ENCODE measurements around the gene FFAR3.
"Not testable (repeated sequence)": the region's sequence is repeated elsewhere in the genome, so short reads cannot be mapped to it uniquely, and the experiment has no call there.

Gene FFAR3

DNA sequence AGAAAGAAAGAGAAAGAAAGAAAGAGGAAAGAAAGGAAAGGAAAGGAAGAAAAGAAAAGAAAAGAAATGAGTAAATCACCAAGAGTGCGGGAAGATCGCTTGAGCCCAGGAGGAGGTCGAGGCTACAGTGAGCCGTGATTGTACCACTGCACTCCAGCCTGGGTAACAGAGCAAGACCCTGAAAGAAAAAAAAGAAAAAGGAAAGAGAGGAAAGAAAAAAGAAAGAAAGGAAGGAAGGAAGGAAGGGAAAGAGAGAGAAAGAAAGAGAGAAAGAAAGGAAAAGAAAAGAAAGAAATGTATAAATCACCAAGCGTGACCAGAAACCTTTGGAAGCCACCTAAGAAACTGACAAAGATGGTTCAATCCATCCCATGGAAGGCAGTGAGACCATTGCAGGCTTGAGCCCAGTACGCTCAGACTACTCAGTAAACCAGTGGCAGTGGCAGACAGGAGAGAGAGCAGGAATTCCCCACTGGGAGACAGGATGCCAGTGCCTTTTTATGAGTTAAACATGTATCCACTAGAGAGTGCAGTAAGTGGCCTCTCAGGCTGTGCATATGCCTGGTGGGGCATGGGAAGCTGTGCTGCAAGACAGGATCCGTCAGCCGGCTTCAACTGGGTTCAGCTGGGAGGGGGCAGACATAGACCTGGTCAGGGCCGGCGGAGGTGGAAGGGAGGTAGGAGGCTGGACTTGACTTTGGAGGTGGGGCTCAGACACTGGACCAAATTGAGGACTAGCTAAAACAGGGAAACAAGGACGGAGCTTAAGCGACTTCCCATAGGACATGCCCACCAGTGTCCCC lies 17.4 kb downstream of the FFAR3 start:
- no peaks in the 10 kb centered on the region for H3K79me2 ChIP-seq (ENCODE audit: insufficient read depth, low read length)
- H4K20me1 ChIP-seq (ENCODE audit: insufficient read depth, low read length): no peaks in the 10 kb centered on the region
- H3K36me3 ChIP-seq (ENCODE audit: insufficient read depth, low read length): no peaks in the 10 kb centered on the region
- no peak overlapping the region for H2AFZ ChIP-seq (ENCODE audit: low read depth, low read length)
- H3K27me3 ChIP-seq (ENCODE audit: insufficient read depth, low read length, poor library complexity): no peaks in the 10 kb centered on the region
- DNase-seq (no peak), ATAC-seq (ENCODE audit: insufficient read depth, low read depth) (no peak)
- no peak overlapping the region for H3K4me2 ChIP-seq (ENCODE audit: insufficient read depth, low read length)
- H3K27ac ChIP-seq (ENCODE audit: low read length): no peak overlapping the region
- no peak for TF ChIP-seq EZH2 (IDR thresholded peaks at IDR 0.05; ENCODE audit: borderline replicate concordance, low read depth, low read length, severe bottlenecking)
- TF ChIP-seq, protein P1, sequence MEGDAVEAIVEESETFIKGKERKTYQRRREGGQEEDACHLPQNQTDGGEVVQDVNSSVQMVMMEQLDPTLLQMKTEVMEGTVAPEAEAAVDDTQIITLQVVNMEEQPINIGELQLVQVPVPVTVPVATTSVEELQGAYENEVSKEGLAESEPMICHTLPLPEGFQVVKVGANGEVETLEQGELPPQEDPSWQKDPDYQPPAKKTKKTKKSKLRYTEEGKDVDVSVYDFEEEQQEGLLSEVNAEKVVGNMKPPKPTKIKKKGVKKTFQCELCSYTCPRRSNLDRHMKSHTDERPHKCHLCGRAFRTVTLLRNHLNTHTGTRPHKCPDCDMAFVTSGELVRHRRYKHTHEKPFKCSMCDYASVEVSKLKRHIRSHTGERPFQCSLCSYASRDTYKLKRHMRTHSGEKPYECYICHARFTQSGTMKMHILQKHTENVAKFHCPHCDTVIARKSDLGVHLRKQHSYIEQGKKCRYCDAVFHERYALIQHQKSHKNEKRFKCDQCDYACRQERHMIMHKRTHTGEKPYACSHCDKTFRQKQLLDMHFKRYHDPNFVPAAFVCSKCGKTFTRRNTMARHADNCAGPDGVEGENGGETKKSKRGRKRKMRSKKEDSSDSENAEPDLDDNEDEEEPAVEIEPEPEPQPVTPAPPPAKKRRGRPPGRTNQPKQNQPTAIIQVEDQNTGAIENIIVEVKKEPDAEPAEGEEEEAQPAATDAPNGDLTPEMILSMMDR (IDR thresholded peaks at IDR 0.05; ENCODE audit: borderline replicate concordance, extremely low read depth, low read length, poor library complexity, severe bottlenecking): no peak
- H3K4me1 ChIP-seq (ENCODE audit: insufficient read depth, low read length): no peaks in the 10 kb centered on the region
- no peak overlapping the region for H3K9ac ChIP-seq (ENCODE audit: low read depth, low read length)
- H3K9me3 ChIP-seq (ENCODE audit: insufficient read depth, low read length, severe bottlenecking): no peaks in the 10 kb centered on the region
- no peak overlapping the region for H3K4me3 ChIP-seq (ENCODE audit: low read depth in 1 of 2, low read length in 2 of 2)

DNA sequence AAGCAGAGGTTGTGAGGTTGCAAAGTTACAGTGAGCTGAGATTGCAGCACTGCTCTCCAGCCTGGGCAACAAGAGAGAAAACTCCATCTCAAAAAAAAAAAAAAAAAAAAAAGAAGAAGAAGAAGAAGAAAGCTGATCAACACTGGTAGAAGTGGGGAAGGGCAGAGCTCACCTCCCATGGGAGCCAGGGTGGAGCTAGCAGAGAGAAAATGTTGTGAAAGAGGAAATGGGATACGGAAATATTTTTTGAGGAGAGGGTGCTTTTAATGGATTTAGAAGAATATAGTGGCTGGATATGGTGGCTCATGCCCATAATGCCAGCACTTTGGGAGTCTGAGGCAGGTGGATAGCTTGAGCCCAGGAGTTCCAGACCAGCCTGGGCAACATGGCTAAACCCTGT lies 19.4 kb downstream of the FFAR3 start:
- no peak overlapping the region for H3K27ac ChIP-seq (ENCODE audit: low read length)
- H4K20me1 ChIP-seq (ENCODE audit: insufficient read depth, low read length): no peaks in the 10 kb centered on the region
- H3K4me3 ChIP-seq (ENCODE audit: low read depth in 1 of 2, low read length in 2 of 2): no peak overlapping the region
- no peak overlapping the region for H3K4me2 ChIP-seq (ENCODE audit: insufficient read depth, low read length)
- ATAC-seq (ENCODE audit: insufficient read depth, low read depth) (no peak), DNase-seq (no peak)
- H3K79me2 ChIP-seq (ENCODE audit: insufficient read depth, low read length): no peaks in the 10 kb centered on the region
- H3K27me3 ChIP-seq (ENCODE audit: insufficient read depth, low read length, poor library complexity): peaks cover 3% of the 10 kb centered on the region
- H3K9me3 ChIP-seq (ENCODE audit: insufficient read depth, low read length, severe bottlenecking): no peaks in the 10 kb centered on the region
- H2AFZ ChIP-seq (ENCODE audit: low read depth, low read length): no peak overlapping the region
- H3K9ac ChIP-seq (ENCODE audit: low read depth, low read length): no peak overlapping the region
- no peaks in the 10 kb centered on the region for H3K4me1 ChIP-seq (ENCODE audit: insufficient read depth, low read length)
- TF ChIP-seq, protein P1 (IDR thresholded peaks at IDR 0.05; ENCODE audit: borderline replicate concordance, extremely low read depth, low read length, poor library complexity, severe bottlenecking): no peak
- no peak for TF ChIP-seq EZH2 (IDR thresholded peaks at IDR 0.05; ENCODE audit: borderline replicate concordance, low read depth, low read length, severe bottlenecking)
- no peaks in the 10 kb centered on the region for H3K36me3 ChIP-seq (ENCODE audit: insufficient read depth, low read length)

DNA sequence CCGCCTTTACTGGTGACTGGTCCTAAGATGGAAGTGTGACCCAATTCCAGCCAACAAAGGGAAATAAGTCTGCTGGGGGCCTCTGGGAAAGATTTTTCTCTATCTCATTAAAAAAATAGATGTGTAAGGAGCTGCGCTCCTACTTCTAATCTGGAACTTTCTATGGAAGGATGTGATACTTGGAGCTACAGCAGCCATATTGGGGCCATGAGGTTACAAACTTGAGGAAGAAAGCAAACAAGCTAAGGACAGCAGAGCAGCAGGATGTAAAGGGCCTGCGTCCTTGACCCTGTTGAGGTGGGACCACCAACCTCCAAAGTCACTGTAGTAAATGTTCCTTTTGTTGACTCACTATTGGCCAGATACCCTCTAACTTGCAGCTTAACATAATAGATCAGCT lies 20.1 kb downstream of the FFAR3 start:
- DNase-seq (no peak), ATAC-seq (ENCODE audit: insufficient read depth, low read depth) (no peak)
- Histone ChIP-seq H3K27me3 (ENCODE audit: insufficient read depth, low read length, poor library complexity) (peaks cover 3% of the 10 kb centered on the region), H3K79me2 (ENCODE audit: insufficient read depth, low read length) (no peaks in the 10 kb centered on the region), H3K9me3 (ENCODE audit: insufficient read depth, low read length, severe bottlenecking) (no peaks in the 10 kb centered on the region), H3K4me3 (ENCODE audit: low read depth in 1 of 2, low read length in 2 of 2) (no peak overlapping the region), H3K4me2 (ENCODE audit: insufficient read depth, low read length) (no peak overlapping the region), H3K36me3 (ENCODE audit: insufficient read depth, low read length) (no peaks in the 10 kb centered on the region), H3K27ac (ENCODE audit: low read length) (no peak overlapping the region), H3K4me1 (ENCODE audit: insufficient read depth, low read length) (no peaks in the 10 kb centered on the region), H4K20me1 (ENCODE audit: insufficient read depth, low read length) (no peaks in the 10 kb centered on the region), H3K9ac (ENCODE audit: low read depth, low read length) (no peak overlapping the region), H2AFZ (ENCODE audit: low read depth, low read length) (no peak overlapping the region)
- no peak for TF ChIP-seq EZH2 (IDR thresholded peaks at IDR 0.05; ENCODE audit: borderline replicate concordance, low read depth, low read length, severe bottlenecking)
- TF ChIP-seq, protein P1 (IDR thresholded peaks at IDR 0.05; ENCODE audit: borderline replicate concordance, extremely low read depth, low read length, poor library complexity, severe bottlenecking): no peak

DNA sequence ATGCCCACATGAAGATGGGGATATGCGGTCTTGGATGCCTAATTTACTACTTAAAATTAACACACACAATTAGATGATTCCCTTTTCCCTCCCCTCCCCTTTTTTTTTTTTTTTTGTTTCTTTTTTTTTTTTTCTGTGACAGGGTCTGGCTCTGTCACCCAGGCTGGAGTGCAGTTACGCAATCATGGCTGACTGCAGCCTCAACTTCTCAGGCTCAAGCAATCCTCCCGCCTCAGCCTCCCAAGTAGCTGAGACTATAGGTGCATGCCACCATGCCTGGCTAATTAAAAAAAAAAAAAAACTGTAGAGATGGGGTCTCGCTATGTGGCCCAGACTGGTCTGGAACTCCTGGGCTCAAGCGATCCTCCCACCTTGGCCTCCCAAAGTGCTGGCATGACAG lies 21.3 kb downstream of the FFAR3 start:
- not testable (repeated sequence) for H4K20me1 ChIP-seq (ENCODE audit: insufficient read depth, low read length); ATAC-seq (ENCODE audit: insufficient read depth, low read depth); H3K4me1 ChIP-seq (ENCODE audit: insufficient read depth, low read length); H3K27me3 ChIP-seq (ENCODE audit: insufficient read depth, low read length, poor library complexity); DNase-seq; H3K79me2 ChIP-seq (ENCODE audit: insufficient read depth, low read length); H3K36me3 ChIP-seq (ENCODE audit: insufficient read depth, low read length); H3K4me3 ChIP-seq (ENCODE audit: low read depth in 1 of 2, low read length in 2 of 2); H2AFZ ChIP-seq (ENCODE audit: low read depth, low read length); H3K27ac ChIP-seq (ENCODE audit: low read length); H3K9me3 ChIP-seq (ENCODE audit: insufficient read depth, low read length, severe bottlenecking); H3K4me2 ChIP-seq (ENCODE audit: insufficient read depth, low read length); H3K9ac ChIP-seq (ENCODE audit: low read depth, low read length)

Data from DND-41 (cell line).